Putamen (tissue), 1 donor: ENCODE data around the gene SAMD13.

Experiments used
- DNase-seq: peaks from one replicate; pipeline ENCODE4 v3.0.0-alpha.2; 2016; ENCODE audit warnings: low spot score

Gene SAMD13, protein sequence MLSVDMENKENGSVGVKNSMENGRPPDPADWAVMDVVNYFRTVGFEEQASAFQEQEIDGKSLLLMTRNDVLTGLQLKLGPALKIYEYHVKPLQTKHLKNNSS

DNA sequence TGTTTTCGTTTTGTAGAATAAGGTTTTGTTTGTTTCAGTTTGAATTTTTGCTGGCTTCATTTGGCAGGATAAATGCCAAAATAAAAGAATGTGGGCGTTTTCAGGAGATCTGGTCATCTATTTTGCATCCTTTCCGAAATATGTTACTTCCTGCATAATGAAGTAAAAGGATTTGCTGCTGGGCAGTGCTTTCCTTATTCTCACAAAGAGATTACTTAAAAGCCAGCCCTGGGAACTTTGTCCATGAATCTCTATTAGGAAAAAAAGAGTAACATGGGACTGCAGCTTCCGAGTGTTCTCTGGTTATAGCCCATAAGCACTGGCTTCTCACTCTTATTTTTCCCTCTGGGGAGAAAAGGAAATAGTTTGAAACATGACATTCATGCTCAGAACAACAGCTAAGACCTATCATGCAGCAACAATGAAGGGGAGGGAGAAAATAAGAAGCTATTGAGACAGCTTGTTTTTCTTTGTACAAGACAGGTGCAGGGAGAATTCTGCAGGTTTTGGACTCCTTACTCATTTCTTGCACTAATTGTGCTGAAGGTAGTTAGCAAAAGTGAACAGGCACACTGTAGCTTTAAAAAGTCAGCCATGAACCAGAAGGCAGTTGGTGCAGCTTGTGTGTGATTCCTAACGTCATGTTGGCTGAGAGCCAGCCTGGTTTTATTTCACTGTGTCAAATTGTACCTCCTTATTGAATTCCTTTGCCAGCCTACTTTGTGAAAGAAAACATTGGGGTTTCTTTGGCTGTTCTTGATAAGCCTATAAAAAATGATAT, at the start of gene SAMD13:
Gene SAMD13 (plus strand): TSS at position 705 of the 781 bp plus-strand sequence. CDS start 1,527 bp downstream, outside the sequence.
- peak; percentile 88 for DNase-seq

DNA sequence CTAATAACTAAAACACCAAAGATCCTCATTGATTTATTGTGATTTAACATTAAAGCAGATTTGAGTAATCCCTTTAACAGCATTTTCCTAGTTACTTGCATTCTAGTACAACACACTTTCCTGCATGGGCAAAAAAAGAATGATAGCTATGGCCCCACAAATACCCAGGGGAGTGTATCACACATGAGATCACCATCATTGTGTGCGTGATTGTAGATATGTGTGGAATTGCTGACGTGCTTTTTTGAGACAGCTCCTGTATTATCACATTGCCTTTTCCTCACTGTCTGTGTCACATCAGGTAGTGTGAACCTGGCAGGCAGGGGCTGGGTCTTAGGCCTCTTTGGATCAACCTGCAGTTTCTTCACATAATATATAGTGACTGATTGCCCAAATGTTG, 48.5 kb upstream of the SAMD13 start:
- DNase-seq, result no peak

DNA sequence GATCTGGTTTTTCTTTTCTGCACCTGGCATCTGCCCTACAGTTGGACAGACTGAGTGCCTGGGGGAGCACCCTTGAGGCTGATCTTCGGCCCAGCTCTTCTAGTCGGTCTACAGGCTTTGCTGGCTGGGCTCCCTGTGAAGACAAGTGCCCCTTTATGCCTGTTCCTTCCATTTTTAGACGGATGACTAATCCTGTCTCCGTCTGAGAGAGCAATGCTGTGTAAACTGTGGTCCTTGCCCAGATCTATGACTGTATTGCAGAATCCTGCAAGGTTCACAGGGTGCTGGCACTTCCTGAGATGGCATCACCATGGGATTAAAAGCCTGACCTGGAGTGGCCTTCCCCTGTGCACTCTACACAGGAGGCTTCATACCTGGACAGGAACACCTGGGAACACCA, 47.6 kb upstream of the SAMD13 start:
- peak; percentile 91 for DNase-seq

DNA sequence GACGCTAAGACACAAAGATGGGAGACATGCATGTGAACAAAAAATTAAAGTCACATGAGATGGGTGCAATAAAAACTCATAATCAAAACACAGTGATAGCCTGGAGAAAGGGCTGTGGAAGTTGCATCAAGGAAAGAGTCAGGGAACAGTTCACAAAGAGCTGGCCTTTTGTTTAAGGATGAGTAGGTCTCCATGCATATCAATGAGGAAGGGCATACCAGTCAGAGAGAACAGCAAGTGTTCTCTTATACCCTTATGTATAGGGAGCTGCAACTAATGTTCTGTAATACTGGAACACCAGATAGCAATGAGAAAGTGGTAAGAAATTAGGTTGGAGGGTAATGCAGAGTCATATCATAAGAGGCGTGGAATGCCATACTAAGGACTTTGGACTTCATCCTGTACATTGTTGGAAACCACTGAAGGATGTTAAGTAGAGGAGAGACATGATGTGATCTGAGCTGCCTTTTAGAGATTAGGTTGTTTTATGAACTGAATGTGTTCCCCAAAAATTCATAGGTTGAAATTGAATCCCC, 46.7 kb upstream of the SAMD13 start:
- no peak for DNase-seq

DNA sequence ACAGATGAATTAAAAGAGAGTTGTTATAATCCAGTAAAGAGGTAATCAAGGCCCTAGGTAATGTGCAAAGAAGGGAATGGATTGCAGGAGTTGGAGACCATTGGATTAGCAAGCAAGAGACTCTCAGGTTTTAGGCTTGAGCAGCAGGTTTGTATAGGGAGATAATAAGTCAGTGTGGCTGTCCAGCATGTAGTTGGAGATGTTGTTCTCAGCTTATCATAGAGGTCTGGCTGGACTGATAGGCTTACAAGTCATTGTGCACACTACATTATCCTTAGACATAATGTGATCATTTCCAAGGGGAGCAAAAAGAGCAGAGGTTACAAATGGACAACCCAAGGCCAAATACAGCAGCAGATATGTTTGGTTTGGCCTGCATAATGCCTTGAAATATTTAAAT, 45.9 kb upstream of the SAMD13 start:
- DNase-seq, result no peak

DNA sequence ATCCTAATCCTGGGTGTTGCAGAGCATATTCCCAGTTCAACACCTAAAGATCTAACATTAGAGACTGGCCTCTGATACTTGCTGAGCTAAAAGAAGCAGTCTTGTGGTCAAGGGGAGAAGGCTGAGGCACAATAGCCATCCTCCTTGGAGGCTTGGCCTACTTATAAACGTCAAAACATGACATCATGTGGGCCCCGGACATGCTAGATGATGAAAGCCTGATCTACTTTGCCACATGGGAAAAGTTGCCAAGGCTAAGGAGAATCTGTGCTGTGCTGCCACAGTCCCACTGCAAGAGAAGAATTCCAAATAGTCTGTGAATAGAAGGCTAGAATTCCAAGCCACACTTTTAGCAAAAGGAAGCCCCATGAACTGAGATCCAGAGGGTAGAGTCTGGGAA, 43.9 kb upstream of the SAMD13 start:
- DNase-seq, result no peak

DNA sequence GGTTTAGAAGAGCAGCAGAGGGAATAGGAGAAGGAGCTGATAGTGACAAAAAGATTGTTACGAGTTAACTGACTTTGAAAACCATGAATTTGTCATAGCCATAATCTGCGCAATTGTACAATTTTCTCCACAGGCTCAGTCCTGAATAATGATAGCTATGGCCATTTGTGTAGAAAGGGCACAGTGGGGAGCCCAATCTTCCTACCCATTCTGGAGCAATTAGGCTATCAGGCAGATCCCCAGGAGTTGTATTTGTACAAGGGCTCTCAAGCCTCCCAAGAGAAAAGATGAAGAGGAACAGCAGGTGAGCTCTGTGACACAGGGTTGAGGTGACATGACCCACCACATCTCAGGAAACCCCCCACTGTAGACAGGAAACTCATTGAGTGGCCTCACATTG, 42.1 kb upstream of the SAMD13 start:
- DNase-seq, result no peak

DNA sequence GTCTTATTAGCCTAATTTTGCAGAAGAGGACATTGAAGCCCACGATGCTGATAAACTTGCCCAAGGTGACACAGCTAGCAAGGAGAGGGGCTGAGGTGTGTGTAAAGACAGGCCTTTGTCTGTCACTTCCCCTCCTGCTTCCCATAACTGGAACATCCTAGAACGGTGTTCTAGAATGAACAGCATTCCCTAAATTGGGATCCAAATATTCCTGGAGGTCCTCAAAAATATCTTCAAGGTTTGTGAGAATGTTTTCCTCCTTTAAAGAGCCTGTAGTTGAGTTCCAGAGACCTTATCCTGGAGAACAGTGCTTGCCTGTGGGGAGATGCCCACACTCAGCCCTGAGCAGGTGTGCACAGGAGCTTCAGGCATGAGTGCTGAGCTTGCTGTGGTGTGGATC, 41.5 kb upstream of the SAMD13 start:
- no peak for DNase-seq

DNA sequence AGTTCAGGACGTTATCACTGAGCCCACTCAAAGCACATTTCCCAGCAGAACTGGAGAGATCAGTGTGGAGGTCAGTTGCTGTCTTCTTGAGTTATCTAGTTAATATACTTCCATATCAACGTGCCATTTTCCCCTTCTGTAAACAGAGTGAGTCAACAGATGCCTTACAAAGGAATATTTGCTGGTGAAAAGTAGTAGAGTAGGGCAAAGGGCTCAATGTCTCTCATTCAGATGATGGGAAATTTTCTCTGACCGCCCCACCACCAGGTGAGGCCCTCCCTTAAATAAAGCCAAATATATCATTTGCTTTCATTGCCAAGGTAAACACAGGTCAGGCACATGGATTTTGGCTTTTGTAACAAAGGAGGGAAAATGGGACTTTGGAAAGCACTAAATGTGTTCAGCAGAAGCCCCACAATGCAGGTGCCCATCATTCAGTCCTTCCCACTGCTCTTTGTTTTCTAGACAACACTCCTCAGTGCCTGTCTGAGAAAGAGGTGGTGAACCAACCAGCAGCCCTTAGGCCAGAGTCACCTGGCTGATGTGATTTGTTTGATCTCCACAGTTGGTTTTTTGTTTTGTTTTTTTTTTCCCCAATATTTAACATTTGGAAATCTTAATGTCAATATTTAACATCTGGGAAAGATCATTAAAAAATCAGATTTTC, 40.5 kb upstream of the SAMD13 start:
- no peak for DNase-seq

DNA sequence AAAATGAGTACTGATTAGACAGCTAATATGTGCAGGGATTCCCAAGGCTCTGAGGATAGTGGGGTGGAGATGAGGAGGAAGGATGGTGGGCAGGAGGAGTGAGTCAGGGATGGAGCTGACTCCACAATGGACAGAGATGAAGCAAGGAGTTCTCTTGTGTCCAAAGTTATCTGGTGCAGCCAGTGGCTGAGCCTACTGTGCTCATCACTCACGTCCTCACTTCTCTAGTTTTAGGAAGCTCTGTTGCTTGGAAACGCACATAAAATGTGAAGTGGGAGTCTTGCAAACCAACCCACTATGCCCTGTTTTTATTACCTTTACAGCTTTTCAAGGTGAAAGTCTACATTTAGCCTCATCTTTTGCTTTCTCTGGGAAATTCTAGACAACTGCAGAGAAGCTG, 36.5 kb upstream of the SAMD13 start:
- DNase-seq, result peak; percentile 56

DNA sequence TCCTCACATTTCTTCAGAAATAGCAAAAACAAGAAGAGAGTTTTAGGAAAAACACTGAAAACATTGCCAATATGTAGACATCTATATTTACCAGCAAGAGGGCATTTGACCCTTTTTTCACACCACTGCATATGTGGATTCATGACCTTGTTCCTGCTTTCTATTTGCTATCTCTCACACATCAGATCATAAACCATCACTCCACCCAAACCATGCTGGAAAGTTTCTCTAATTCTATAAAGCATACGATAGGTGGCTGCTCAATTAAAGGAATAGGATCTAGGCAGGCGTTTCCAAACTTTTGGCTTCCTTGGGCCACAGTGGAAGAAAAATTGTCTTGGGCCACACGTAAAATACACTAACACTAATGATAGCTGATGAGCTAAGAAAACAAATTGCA, 35.6 kb upstream of the SAMD13 start:
- DNase-seq, result no peak

DNA sequence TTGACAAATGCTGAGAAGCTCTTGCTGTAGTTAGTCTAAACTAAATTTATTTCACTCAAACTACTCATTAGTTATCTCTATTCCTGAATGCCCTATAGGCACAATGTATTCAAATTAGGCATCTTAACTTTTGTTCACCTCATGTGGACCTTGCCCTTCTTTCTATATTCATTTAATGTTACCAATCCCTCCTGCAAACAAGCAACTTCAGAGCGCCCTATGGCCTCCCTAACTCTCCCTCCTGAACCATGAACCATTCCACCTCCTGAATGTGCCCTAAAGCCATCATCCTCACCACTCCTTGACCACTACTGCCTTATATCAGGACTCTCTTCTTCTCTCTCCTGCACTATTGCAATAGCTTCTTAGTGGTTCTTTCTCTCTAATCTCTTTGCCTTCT, 34.8 kb upstream of the SAMD13 start:
- DNase-seq, result no peak

DNA sequence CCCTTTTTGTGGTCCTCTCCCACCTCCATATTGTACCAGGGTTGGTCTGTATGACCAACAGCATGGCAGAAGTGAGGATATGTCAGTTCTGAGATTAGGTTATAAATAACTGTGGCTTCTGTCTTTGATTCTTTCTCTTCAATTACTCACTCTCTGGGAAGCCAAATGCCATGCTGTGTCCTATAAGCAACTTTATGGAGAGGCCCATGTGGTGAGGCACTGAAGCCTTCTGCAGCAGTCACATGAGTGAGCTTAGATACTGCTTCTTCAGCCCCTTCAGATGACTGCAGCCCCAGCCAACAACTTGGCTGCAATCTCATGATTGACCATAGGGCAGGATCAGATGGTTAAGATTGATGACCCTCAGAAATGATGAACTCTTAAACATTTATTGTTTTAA, 34.0 kb upstream of the SAMD13 start:
- DNase-seq, result no peak

DNA sequence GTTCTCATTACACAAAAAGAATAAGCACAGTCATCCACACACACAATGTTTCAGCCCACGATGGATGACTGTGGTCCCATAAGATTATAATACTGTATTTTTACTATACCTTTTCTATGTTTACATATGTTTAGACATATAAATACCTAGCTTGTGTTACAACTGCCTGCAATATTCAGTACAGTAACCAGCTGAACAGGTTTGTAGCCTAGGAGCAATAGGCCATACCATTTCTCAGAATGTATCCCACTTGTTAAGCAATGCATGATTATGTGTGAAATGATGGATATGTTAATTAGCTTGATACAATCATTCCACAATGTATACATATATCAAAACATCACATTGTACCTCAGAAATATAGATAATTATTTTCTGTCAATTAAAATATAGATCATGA, 33.2 kb upstream of the SAMD13 start:
- DNase-seq, result no peak

DNA sequence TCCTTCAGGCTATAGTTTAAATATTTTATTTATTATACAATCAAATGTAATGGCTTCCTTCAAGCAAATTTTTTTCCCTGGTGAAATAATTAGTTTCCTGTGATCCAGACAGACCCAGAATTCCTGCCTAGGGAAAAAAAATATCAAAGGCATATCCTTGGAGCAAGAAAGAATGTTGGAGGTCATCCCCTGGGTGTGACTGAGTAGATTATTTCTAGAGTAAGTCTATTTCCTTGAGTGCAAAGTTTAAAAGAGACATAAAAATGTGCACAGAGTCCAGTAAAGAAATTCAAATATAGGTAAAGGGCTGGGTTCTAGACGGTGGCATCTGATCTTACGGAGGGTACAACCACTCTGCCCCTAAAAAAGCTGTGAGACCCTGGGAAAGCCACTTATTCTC, 32.2 kb upstream of the SAMD13 start:
- DNase-seq, result no peak

DNA sequence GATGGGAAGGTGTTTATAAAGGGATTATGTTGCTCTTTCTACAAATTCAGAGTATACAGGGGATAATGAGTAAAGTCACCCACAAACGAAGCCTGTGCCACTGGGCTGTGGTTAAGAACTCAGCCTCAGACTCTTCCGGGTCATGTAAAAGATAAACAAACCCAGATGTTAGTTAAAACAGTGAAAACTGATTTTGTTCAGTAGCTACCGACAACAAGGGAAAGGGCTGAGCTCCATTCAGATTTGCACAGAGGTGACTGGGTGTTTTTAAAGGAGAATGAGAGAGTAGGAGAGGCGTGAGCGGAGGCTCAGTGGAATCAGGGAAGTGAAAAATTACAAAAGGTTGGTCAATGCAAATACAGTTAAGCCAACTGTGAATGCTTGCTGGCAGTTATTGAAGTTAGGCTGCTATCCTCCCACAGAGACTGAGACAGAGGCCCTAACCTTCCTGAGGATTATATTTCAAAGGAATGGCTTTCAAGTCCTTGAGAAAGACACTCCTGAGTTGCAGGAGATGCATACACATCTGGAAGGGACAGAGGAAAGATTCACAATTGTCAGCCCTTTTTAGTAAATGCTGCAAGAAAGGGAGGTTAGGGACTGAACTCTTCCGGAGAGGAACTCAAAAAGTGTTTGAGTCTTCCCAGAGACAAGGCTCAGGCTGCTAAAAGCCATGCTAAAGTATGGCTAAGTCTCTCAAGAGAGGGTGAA, 29.9 kb upstream of the SAMD13 start:
- no peak for DNase-seq

DNA sequence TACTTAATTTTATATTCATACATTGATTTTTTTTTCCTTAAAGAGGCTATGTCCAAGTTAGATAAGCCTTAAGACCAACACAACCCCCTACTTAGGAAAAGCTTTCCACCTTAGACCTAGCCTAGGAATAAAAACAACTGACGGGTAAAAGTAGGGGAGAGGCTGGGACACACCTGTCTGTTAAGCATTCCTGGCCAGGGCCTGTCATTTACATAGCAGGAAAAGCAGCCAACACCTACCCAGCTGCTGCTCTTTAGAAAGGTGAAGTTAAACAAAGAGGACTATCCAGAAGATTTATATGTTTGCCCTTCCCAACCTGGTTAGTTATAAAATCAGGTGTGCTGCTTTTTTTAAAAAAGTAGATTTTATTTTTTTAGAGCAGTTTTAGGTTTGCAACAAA, 29.1 kb upstream of the SAMD13 start:
- DNase-seq, result no peak

DNA sequence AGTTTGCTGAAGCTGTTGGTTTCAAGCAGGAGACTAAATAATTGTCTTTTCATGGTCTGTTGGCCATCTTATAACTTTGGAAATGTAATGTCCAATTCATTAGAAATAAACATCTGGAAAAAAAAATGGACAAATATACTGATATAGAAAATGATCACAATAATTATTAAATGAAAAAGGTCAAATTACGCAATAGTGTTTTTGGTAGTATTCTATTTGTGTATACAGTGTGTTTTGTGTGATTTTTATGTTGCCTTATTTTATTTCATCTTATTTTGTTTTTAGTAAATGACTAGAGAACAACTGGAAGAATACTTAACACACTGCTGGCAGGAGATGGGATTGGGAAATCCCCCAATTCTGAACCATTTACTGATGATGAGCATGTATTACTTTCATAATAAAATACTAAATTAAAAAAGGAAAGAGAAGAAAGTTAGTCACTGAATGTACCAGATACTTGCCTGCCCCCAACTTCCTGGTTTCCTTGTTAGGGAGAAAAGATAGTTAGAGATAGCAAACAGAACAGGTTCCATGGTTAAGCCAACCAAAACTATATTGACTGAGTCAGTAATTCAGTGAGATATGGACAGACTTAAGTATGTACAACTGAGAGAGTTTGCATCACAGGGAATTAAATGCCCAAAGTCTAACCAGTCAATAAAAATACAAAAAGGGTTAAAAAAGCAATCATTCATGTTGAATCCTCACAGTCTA, 24.0 kb upstream of the SAMD13 start:
- no peak for DNase-seq

DNA sequence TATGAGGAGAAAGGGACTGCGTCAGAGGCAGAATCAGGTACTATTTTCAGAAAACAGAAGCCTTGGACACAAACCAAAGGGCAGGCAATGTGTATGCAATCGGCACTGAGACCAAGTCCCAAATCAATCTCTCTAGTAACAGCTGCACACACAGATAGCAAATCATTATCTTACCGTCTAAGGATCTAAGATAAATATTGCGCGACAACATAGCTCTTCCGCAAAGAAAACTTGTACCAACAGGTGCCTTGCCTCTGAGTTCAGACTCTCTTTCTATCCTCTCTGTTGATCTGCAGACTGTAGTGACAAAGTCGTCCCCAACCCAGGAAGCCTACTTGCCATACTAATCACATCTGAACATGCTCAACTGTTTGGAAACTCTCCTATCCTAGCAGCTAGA, 22.6 kb upstream of the SAMD13 start:
- no peak for DNase-seq

DNA sequence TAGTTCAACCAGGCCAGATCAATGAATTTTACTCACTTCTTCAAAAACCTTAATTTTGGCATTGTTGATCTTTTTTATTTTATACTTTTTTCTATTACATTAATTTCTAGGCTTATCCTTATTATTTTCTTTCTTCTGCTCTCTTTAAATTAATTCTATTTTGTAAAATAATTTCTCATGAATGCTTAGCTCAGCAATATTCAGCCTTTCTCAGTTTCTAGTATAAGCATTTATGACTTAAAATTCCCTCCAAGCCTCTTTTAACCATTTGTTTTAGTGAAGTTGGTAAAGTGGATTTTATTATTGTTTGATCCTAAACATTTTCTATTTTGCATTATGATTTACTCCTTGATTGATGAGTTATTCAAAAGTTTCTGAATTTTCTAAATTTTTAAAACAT, 20.6 kb upstream of the SAMD13 start:
- no peak for DNase-seq

DNA sequence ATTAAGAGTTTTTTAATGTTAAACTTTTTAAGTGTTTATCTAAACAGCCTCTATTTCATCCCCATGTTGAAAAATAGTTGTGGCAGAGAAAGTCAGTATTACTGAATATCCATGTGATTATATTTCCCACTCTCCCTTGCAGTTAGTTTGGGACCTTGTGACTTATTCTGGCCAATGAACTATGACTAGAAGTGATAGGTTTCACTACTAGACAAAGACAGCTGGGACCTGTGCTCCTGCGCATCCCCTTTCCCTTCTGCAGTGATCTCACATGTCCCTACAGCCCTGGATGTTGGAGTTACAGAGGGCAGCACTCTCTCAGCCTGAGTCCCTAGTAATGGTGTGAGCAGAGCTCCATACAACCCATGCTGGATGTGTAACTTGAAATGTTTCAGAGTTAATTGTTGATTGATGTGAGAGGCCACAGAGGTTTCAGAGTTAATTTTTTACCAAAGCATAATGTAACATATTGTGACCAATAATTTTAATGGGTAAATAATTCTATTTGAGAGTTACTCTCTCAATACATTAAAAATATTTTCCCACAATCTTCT, 18.7 kb upstream of the SAMD13 start:
- no peak for DNase-seq

DNA sequence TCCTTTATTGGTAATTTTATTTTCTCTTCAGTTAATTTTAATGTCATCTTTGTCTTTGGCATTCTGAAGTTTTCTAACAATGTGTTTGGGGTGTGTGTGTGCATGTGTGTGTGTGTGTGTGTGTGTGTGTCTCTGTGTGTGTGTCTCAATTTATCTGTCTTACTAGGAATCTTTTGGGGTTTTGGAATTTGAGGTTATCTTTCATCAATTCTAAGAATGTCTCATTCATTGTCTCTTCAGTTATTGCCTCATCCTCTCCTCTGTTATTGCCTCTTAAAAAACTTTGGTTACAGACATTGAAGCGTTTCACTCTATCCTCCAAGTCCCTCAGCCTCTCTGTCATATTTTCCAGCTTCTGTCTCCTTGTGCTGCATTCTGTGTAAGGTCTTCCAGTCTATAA, 18.1 kb upstream of the SAMD13 start:
- DNase-seq, result no peak
